Ishikawa (cell line): ENCODE results near the gene STARD7.

Experiments used
- EGR1 ChIP-seq: IDR thresholded peaks from 2 replicates; pipeline ENCODE4 v1.6.1; 2012
- EP300 ChIP-seq: IDR thresholded peaks from 2 replicates; pipeline ENCODE4 v1.6.1; 2012; ENCODE audit warnings: borderline replicate concordance
- FOXM1 ChIP-seq: IDR thresholded peaks from 2 replicates; pipeline ENCODE4 v1.6.1; 2012; ENCODE audit warnings: low read depth, borderline replicate concordance
- MAX ChIP-seq: IDR thresholded peaks from 2 replicates; pipeline ENCODE4 v1.6.1; 2012
- RAD21 ChIP-seq: IDR thresholded peaks from 2 replicates; pipeline ENCODE4 v1.6.1; 2012; ENCODE audit warnings: low read depth
- TEAD4 ChIP-seq: IDR thresholded peaks from 2 replicates; pipeline ENCODE4 v1.6.1; 2012
- YY1 ChIP-seq: IDR thresholded peaks from 2 replicates; pipeline ENCODE4 v1.6.1; 2012; ENCODE audit warnings: low read depth
- ZBTB7A ChIP-seq: IDR thresholded peaks from 2 replicates; pipeline ENCODE4 v1.6.1; 2012; ENCODE audit warnings: low read depth

Gene STARD7

GRCh38 chr2:96135171-96135570, 73.5 kb downstream of the STARD7 start:
- TF ChIP-seq ZBTB7A: no peak
- no peak for TF ChIP-seq EGR1
- TF ChIP-seq TEAD4: no peak
- TF ChIP-seq YY1: no peak
- TF ChIP-seq MAX: no peak
- TF ChIP-seq EP300: no peak
- TF ChIP-seq FOXM1: no peak
- no peak for TF ChIP-seq RAD21
